ENCODE measurements around the gene ALPL.

The ALPL gene

GRCh38 chr1:21596174-21596573 is 87.0 kb downstream of the ALPL start:
- FAIRE-seq (no peak), DNase-seq (ENCODE audit: low spot score) (no peak)

- FAIRE-seq (no peak), DNase-seq (ENCODE audit: low spot score) (no peak)
These were observed 87.4 kb downstream of the ALPL start for GRCh38 chr1:21596628-21597027.

- FAIRE-seq (no peak), DNase-seq (ENCODE audit: low spot score) (no peak)
These were observed 88.5 kb downstream of the ALPL start for GRCh38 chr1:21597753-21598152.

GRCh38 chr1:21598417-21598816 is 89.2 kb downstream of the ALPL start:
- DNase-seq (ENCODE audit: low spot score) (no peak), FAIRE-seq (no peak)

GRCh38 chr1:21598904-21599303 is 89.7 kb downstream of the ALPL start:
- FAIRE-seq (no peak), DNase-seq (ENCODE audit: low spot score) (no peak)

- DNase-seq (ENCODE audit: low spot score) = no peak
- no peak for FAIRE-seq
These were observed 90.2 kb downstream of the ALPL start for GRCh38 chr1:21599402-21599801.

- DNase-seq (ENCODE audit: low spot score) (no peak), FAIRE-seq (no peak)
These were observed 92.2 kb downstream of the ALPL start for GRCh38 chr1:21601278-21602048.

- FAIRE-seq (no peak), DNase-seq (ENCODE audit: low spot score) (no peak)
These were observed 94.2 kb downstream of the ALPL start for GRCh38 chr1:21603177-21604138.

GRCh38 chr1:21604208-21604957 is 95.2 kb downstream of the ALPL start:
- DNase-seq (ENCODE audit: low spot score) (peak; percentile 50), FAIRE-seq (no peak)

GRCh38 chr1:21605012-21605715 is 95.9 kb downstream of the ALPL start:
- DNase-seq (ENCODE audit: low spot score) (no peak), FAIRE-seq (no peak)

- FAIRE-seq = no peak
- DNase-seq (ENCODE audit: low spot score) = peak; percentile 64
These were observed 96.9 kb downstream of the ALPL start for GRCh38 chr1:21605964-21606705.

GRCh38 chr1:21607549-21608529 is 98.6 kb downstream of the ALPL start:
- no peak for FAIRE-seq
- DNase-seq (ENCODE audit: low spot score) = no peak

GRCh38 chr1:21608798-21609197 is 99.6 kb downstream of the ALPL start:
- DNase-seq (ENCODE audit: low spot score) (no peak), FAIRE-seq (no peak)

- no peak for DNase-seq (ENCODE audit: low spot score)
- FAIRE-seq = no peak
These were observed 100.8 kb downstream of the ALPL start for GRCh38 chr1:21610027-21610426.

GRCh38 chr1:21610989-21611785 is 102.0 kb downstream of the ALPL start:
- DNase-seq (ENCODE audit: low spot score) (no peak), FAIRE-seq (no peak)

- FAIRE-seq = no peak
- no peak for DNase-seq (ENCODE audit: low spot score)
These were observed 102.8 kb downstream of the ALPL start for GRCh38 chr1:21612057-21612456.

- no peak for FAIRE-seq
- no peak for DNase-seq (ENCODE audit: low spot score)
These were observed 104.0 kb downstream of the ALPL start for GRCh38 chr1:21613072-21613867.
